ENCODE measurements around the gene MYO10. TPM values are rescaled to one million over a fixed set of nuclear protein-coding genes. Genes with fewer than 3 reads are reported as not detected.

Gene MYO10
- total RNA-seq, 1 donor from 2014 or later = 80.2 TPM

DNA sequence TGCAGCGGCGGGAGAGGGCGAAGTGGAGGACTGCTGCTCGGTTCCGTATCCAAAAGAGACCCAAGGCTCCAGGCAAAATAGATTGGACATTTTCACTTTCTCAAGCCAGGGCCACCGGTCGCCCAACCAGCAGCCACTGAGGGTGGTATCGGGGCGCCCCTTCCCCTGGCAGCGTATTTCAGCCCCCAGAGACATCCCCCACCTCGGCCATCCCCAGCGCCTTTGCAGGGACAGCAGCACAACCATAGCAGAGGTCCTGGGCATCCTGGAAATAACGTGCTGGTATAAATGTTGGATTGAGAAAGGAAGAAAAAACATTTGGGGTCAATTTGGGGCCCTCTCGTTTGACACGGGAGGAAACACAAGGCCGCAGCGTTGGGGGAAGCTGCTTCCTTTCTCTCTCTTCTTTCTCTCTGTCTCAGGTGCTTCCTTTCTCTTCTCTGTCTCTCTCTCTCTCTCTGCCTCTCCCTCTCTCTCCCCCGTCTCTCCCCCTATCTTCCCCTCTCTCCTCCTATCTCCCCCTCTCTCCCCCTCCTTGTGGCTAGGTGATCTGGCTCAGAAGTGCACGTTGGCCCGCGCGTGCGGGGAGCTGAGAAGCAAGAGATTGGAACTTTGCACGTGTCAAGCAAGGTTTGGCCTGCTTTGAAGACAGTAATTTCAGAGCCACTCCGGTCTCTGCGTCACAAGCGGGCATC is 318.7 kb downstream of the MYO10 start:
- no peak for DNase-seq (ENCODE audit: low read depth)
- peak overlapping the region; percentile 65 for H3K9ac ChIP-seq (ENCODE audit: low read length)
- Mint-ChIP-seq H3K4me3 (ENCODE audit: unreplicated experiment) (no peak overlapping the region), H3K27ac (ENCODE audit: unreplicated experiment) (no peak overlapping the region), H3K4me1 (ENCODE audit: low read depth, unreplicated experiment) (no peaks in the 10 kb centered on the region), H3K9me3 (ENCODE audit: unreplicated experiment) (no peaks in the 10 kb centered on the region), H3K36me3 (ENCODE audit: low read depth, unreplicated experiment) (no peaks in the 10 kb centered on the region), H3K27me3 (ENCODE audit: low read depth, unreplicated experiment) (peaks cover 26% of the 10 kb centered on the region)
- no peaks in the 10 kb centered on the region for H3K4me1 ChIP-seq (ENCODE audit: insufficient read depth, low read length)
- no peak overlapping the region for H3K27ac ChIP-seq (ENCODE audit: low read depth, low read length)
- no peak for TF ChIP-seq EZH2 (IDR thresholded peaks at IDR 0.05; ENCODE audit: insufficient read depth, low read length)
- TF ChIP-seq, protein P1, sequence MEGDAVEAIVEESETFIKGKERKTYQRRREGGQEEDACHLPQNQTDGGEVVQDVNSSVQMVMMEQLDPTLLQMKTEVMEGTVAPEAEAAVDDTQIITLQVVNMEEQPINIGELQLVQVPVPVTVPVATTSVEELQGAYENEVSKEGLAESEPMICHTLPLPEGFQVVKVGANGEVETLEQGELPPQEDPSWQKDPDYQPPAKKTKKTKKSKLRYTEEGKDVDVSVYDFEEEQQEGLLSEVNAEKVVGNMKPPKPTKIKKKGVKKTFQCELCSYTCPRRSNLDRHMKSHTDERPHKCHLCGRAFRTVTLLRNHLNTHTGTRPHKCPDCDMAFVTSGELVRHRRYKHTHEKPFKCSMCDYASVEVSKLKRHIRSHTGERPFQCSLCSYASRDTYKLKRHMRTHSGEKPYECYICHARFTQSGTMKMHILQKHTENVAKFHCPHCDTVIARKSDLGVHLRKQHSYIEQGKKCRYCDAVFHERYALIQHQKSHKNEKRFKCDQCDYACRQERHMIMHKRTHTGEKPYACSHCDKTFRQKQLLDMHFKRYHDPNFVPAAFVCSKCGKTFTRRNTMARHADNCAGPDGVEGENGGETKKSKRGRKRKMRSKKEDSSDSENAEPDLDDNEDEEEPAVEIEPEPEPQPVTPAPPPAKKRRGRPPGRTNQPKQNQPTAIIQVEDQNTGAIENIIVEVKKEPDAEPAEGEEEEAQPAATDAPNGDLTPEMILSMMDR (IDR thresholded peaks at IDR 0.05; ENCODE audit: insufficient read depth, low read depth, low read length) = no peak
- peak overlapping the region; percentile 84 for H2AFZ ChIP-seq (ENCODE audit: low read depth, low read length)
- H3K9me3 ChIP-seq (ENCODE audit: insufficient read depth, low read depth, low read length) = no peaks in the 10 kb centered on the region
- H3K27me3 ChIP-seq (ENCODE audit: insufficient read depth, low read length) = peaks cover 14% of the 10 kb centered on the region
- FAIRE-seq = no peak
- H3K4me2 ChIP-seq (ENCODE audit: low read length) = peak overlapping the region; percentile 88
- no peaks in the 10 kb centered on the region for H4K20me1 ChIP-seq (ENCODE audit: insufficient read depth, low read length)
- H3K4me3 ChIP-seq (ENCODE audit: insufficient read depth, low read depth, low read length) = peak overlapping the region; percentile 67
- H3K36me3 ChIP-seq (ENCODE audit: insufficient read depth, low read length) = no peaks in the 10 kb centered on the region
- H3K79me2 ChIP-seq (ENCODE audit: insufficient read depth, low read length) = no peaks in the 10 kb centered on the region

DNA sequence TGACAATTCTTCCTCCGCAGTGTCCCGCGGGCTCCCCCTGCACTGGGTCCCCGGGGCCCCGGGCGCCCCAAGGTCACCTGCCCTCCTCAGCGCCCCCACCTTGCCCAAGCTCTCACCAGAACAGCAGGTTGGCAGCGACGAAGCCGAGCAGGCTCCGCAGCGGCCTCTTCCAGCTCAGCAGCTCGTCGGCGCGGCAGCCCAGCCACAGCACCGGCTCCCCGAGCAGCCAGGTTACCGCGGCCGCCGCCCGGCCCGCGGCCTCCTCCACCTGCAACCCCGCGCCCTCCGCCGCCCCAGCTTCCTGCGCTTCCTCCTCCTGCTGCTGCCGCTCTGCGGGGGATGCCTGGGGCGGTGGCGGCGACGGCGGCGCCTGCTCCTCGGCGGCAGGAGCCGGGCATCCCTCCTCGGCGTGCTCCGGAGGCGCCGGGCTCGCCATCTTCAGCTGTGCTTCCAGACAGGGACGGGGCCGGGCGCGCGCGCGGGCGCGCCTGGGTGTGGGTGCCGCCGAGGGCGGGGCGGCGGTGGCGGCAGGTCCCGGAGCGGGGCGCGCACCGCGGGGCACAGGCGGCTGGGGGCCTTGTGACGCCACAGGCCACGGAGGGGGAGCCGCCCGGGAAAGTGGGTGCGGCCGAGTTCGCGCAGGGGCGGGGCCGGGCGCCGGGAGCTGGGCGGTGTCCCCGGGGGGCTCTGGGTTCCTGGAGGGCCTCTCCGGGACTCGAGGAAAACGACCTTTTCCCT is 319.4 kb downstream of the MYO10 start, which contains the start of gene RETREG1:
RETREG1 (minus strand) TSS at position 462 of the 738 bp plus-strand sequence; CDS start at position 436, 26 bp downstream.
- Histone ChIP-seq H3K27me3 (ENCODE audit: insufficient read depth, low read length) (peaks cover 14% of the 10 kb centered on the region), H3K79me2 (ENCODE audit: insufficient read depth, low read length) (no peaks in the 10 kb centered on the region), H3K4me2 (ENCODE audit: low read length) (peak within 1 kb of the TSS; percentile 88), H3K36me3 (ENCODE audit: insufficient read depth, low read length) (no peaks in the 10 kb centered on the region), H3K4me1 (ENCODE audit: insufficient read depth, low read length) (no peaks in the 10 kb centered on the region), H3K9me3 (ENCODE audit: insufficient read depth, low read depth, low read length) (no peaks in the 10 kb centered on the region), H3K4me3 (ENCODE audit: insufficient read depth, low read depth, low read length) (peak within 1 kb of the TSS; percentile 67), H2AFZ (ENCODE audit: low read depth, low read length) (peak within 1 kb of the TSS; percentile 84), H3K27ac (ENCODE audit: low read depth, low read length) (no peak within 1 kb of the TSS), H3K9ac (ENCODE audit: low read length) (peak within 1 kb of the TSS; percentile 65), H4K20me1 (ENCODE audit: insufficient read depth, low read length) (no peaks in the 10 kb centered on the region)
- DNase-seq (ENCODE audit: low read depth) (peak; percentile 8), FAIRE-seq (no peak)
- H3K9me3 Mint-ChIP-seq (ENCODE audit: unreplicated experiment) = no peaks in the 10 kb centered on the region
- TF ChIP-seq, protein P1 (IDR thresholded peaks at IDR 0.05; ENCODE audit: insufficient read depth, low read depth, low read length) = no peak
- TF ChIP-seq EZH2 (IDR thresholded peaks at IDR 0.05; ENCODE audit: insufficient read depth, low read length) = peak; percentile 38
- no peaks in the 10 kb centered on the region for H3K36me3 Mint-ChIP-seq (ENCODE audit: low read depth, unreplicated experiment)
- H3K4me3 Mint-ChIP-seq (ENCODE audit: unreplicated experiment) = peak within 1 kb of the TSS; percentile 84
- H3K27ac Mint-ChIP-seq (ENCODE audit: unreplicated experiment) = no peak within 1 kb of the TSS
- H3K4me1 Mint-ChIP-seq (ENCODE audit: low read depth, unreplicated experiment) = no peaks in the 10 kb centered on the region
- peaks cover 23% of the 10 kb centered on the region for H3K27me3 Mint-ChIP-seq (ENCODE audit: low read depth, unreplicated experiment)
